Measurements from ENCODE around the gene ACER2. TPM values are rescaled to one million over a fixed set of nuclear protein-coding genes. Genes with fewer than 3 reads are reported as not detected.

Gene ACER2
- total and polyA plus RNA-seq, 8 donors = 0.23 to 54.3 (median 20.5) TPM; not detected in 1

GRCh38 chr9:19416143-19416542, 7.3 kb downstream of the ACER2 start:
- WGBS, 5 donors = 95 to 98% (median 96%) methylated on average over 2 of the region's 2 CpGs
- Histone ChIP-seq H3K36me3 (peaks cover 0 to 3% (median 0%) of the 10 kb centered on the region in 4 donors), H3K4me3 (no peak overlapping the region), H3K9me3 (no peaks in the 10 kb centered on the region), H3K4me1 (peaks cover 0 to 2% (median under 1%) of the 10 kb centered on the region in 4 donors), H3K27ac (no peak overlapping the region), H3K27me3 (no peaks in the 10 kb centered on the region)
- no peak for TF ChIP-seq POLR2AphosphoS5 (IDR thresholded peaks at IDR 0.05)
- no peak for TF ChIP-seq CTCF (IDR thresholded peaks at IDR 0.05)
- TF ChIP-seq EP300 (IDR thresholded peaks at IDR 0.05) = no peak
- TF ChIP-seq POLR2A (IDR thresholded peaks at IDR 0.05) = no peak
- intact Hi-C loops (cut with DNase I; ENCODE audit: low total_unique reads) = no loop called here
- no peak for DNase-seq

GRCh38 chr9:19420877-19421276, 12.1 kb downstream of the ACER2 start:
- H3K36me3 ChIP-seq = peaks cover 8 to 24% (median 21%) of the 10 kb centered on the region in 4 donors
- no peaks in the 10 kb centered on the region for H3K27me3 ChIP-seq
- no peak overlapping the region for H3K4me3 ChIP-seq
- TF ChIP-seq EP300 (IDR thresholded peaks at IDR 0.05) (no peak), POLR2AphosphoS5 (IDR thresholded peaks at IDR 0.05) (no peak), POLR2A (IDR thresholded peaks at IDR 0.05) (no peak), CTCF (IDR thresholded peaks at IDR 0.05) (no peak)
- no peaks in the 10 kb centered on the region for H3K9me3 ChIP-seq
- intact Hi-C loops (cut with DNase I; ENCODE audit: low total_unique reads) = no loop called here
- H3K4me1 ChIP-seq = no peaks in the 10 kb centered on the region
- WGBS, 5 donors = 84 to 94% (median 90%) methylated on average over 1 of the region's 1 CpG
- no peak for DNase-seq
- no peak overlapping the region for H3K27ac ChIP-seq

- no peak for DNase-seq
- H3K36me3 ChIP-seq = peaks cover 8 to 40% (median 39%) of the 10 kb centered on the region in 4 donors
- H3K4me3 ChIP-seq = no peak overlapping the region
- no peak overlapping the region for H3K27ac ChIP-seq
- H3K9me3 ChIP-seq = no peaks in the 10 kb centered on the region
- no peaks in the 10 kb centered on the region for H3K27me3 ChIP-seq
- no peak for TF ChIP-seq POLR2AphosphoS5 (IDR thresholded peaks at IDR 0.05)
- no peak for TF ChIP-seq CTCF (IDR thresholded peaks at IDR 0.05)
- no peak for TF ChIP-seq POLR2A (IDR thresholded peaks at IDR 0.05)
- TF ChIP-seq EP300 (IDR thresholded peaks at IDR 0.05) = no peak
- H3K4me1 ChIP-seq = no peaks in the 10 kb centered on the region
- WGBS, 5 donors = 92 to 95% (median 94%) methylated on average over 3 of the region's 3 CpGs
- intact Hi-C loops (cut with DNase I; ENCODE audit: low total_unique reads) = no loop called here
Observed at GRCh38 chr9:19423163-19423562, 14.4 kb downstream of the ACER2 start.

GRCh38 chr9:19424176-19424779, 15.5 kb downstream of the ACER2 start:
- H3K27ac ChIP-seq = no peak overlapping the region

More at GRCh38 chr9:19424176-19424779, 15.5 kb downstream of the ACER2 start:
- Histone ChIP-seq H3K4me1 (no peaks in the 10 kb centered on the region), H3K4me3 (no peak overlapping the region), H3K36me3 (peaks cover 8 to 46% (median 42%) of the 10 kb centered on the region in 4 donors), H3K9me3 (no peaks in the 10 kb centered on the region), H3K27me3 (no peaks in the 10 kb centered on the region)
- no peak for TF ChIP-seq POLR2A (IDR thresholded peaks at IDR 0.05)
- no peak for TF ChIP-seq CTCF (IDR thresholded peaks at IDR 0.05)
- TF ChIP-seq POLR2AphosphoS5 (IDR thresholded peaks at IDR 0.05) = no peak
- TF ChIP-seq EP300 (IDR thresholded peaks at IDR 0.05) = no peak
- no peak for DNase-seq
- intact Hi-C loops (cut with DNase I; ENCODE audit: low total_unique reads) = no loop called here
- 48 to 59% (median 54%) methylated on average over 3 of the region's 3 CpGs for WGBS, 5 donors

All from stomach (tissue), 9 donors.